Fibroblast of gingiva (primary cell): ENCODE data around the gene TRIM21.
"Not testable (repeated sequence)": the region's sequence is repeated elsewhere in the genome, so short reads cannot be mapped to it uniquely, and the experiment has no call there.

ENCODE experiments used
- DNase-seq: peaks from one replicate; pipeline ENCODE4 v3.0.0-alpha.2; 2011; ENCODE audit warnings: low read depth

TRIM21 gene

DNA sequence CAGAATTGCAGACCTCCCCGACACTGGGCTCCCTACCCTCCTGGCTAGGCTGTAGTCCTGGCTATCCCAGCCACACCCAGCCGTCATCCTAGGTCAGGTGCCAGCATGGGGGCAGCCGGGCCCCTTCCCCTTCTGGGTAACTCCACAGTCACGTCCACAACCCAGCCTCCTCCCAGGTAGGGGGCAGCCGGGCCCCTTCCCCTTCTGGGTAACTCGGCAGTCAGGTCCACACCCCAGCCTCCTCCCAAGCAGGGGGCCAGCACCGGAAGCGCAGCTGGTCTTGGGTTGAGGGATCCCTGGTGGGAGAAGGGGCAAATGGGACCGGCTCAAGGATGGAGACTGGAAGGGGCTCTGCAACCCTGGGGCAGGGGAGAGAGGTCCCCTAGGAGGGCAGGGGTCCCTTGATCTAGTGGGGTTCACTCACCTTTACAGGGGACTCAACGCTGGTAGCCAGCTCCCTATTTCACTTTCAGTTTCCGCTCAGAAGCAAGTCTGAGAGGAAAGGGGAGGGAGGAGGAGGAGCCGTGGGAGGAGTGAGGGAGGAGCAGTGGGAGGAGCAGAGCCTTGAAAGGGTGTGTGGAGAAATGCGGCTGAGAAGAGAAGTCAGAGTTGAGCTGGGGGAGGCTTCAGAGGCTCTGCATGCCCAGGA is at the start of gene TRIM21:
TSS of gene TRIM21 (minus strand) at position 494 of the 649 bp plus-strand sequence. CDS start 3,293 bp downstream, outside the sequence.
- DNase-seq: peak; percentile 77

DNA sequence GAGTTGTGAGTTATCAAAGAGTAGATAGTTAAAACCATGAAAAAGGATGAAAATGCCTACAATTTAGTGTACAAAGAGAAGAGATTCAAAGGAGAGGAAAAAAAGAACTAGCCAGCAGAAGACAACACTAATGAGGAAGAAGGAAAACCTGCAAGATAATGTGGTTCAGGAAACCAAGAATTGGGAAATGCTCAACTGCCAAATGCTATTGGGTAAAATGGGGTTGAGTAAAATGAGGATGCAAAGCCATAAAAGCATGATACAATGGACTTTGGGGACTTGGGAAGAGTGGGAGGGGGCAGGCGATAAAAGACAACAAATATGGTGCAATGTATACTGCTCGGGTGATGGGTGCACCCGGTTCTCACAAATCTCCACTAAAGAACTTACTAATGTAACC is 48.0 kb upstream of the TRIM21 start:
- DNase-seq: no peak

DNA sequence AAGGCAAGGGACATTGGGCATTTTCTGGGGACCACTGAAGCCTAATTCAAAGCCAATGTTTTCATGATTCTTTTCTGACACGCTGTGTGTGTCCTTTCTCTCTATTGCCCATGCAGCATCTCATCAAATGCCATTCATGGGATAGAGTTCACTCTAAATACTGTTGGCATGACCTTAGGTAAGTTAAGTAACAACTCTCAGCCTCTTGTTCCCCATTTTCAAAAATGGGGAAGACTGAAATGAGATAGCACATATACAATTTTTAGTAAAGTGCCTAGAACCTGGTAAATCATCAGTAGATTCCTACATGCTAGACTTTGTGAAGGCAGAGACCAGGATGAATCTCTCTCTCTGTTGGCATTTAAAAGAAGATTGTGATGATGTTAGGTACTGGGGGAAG is 42.9 kb upstream of the TRIM21 start:
- DNase-seq: no peak

DNA sequence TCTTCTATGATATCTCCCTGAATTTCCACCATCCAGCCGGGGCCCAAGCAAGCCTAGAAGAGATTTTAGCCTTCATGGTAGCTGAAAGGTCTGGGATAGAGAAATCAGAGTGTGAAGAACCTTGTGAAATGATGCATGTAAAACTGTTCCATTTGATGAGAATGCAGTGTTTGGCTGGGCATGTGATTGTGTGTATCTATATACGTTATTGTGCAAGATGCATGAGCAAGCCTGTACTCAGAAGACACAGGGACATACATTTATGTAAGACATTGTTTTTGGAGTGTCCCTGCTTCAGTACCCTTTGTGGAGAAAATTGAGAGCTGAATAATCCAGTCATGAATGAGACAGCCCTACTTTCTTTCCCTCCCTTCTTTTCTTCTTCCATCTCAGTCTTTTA is 40.4 kb upstream of the TRIM21 start:
- DNase-seq: no peak

DNA sequence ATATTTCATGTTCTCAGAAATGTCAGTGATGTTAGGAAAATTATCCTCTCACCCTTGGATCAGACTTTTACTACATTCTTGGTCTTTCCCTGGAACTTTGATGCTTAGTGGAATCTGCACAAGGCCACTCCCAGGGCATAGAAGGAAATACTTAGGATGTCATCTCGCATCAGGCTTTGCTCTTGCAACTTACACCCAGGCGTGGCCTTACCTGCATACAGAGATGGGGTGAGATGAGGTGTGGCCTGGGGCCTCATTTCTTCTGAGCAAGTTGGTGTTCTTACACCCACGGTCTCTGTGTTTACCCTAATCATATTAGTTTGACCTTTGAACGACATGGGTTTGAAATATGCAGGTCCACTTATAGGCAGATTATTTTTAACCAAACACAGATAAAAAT is 36.5 kb upstream of the TRIM21 start:
- DNase-seq: no peak

DNA sequence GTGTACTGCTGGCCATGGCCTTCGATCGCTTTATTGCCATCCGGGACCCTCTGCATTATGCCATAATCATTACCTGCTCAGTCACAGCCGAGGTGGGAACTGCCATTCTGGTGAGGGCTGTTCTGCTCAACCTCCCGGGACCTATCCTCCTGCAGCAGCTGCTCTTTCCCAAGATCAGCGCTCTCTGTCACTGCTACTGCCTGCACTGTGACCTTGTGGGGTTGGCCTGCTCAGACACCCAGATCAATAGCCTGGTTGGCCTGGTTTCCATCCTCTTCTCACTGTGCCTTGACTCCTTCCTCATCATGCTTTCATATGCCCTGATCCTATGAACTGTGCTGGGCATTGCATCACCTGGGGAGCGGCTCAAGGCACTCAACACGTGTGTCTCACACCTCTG is 24.9 kb upstream of the TRIM21 start:
- DNase-seq: no peak

DNA sequence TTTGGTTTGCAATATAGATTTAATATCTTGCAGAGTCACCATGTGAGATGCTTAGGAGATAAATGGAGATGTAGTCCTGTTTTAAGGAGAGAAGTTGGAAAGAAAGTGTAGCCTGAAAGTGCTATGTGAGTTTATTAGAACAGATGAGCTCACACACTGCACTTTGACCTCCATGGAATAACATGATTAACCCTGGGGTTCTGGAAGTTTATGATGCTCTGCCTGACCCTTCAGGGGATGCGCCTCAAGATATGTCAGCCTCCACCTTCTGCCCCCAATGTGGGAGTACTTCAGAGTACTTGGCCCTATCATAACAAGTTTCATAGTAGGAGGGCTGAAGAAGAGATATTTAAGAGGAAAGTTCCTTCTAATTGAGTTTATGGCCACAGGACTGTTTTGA is 23.3 kb upstream of the TRIM21 start:
- DNase-seq: no peak

DNA sequence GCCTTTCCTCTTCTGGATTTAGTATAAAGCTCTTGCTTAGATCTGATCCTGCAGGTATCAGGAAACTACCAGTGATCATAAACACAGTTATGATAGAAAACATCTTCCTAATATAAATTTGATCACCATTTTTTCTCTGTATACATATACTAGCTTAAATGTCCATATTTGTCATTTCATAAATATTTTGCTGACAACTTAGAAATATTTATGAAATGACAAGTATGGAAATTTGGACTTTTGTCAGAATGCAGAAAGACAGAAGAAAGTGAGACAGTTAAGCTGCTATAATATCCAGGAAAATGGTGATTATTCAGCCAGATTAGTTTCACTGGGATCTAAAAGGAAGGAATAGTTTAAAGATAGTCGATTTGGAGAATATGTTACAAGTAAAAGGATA is 22.8 kb upstream of the TRIM21 start:
- DNase-seq: no peak

DNA sequence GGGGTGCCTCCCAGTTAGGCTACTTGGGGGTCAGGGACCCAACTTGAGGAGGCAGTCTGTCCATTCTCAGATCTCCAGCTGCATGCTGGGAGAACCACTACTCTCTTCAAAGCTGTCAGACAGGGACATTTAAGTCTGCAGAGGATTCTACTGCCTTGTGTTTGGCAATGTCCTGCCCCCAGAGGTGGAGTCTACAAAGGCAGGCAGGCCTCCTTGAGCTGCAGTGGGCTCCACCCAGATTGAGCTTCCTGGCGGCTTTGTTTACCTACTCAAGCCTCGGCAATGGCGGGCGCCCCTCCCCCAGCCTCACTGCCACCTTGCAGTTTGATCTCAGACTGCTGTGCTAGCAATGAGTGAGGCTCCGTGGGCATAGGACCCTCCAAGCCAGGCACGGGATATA is 12.7 kb upstream of the TRIM21 start:
- DNase-seq: not testable (repeated sequence)

DNA sequence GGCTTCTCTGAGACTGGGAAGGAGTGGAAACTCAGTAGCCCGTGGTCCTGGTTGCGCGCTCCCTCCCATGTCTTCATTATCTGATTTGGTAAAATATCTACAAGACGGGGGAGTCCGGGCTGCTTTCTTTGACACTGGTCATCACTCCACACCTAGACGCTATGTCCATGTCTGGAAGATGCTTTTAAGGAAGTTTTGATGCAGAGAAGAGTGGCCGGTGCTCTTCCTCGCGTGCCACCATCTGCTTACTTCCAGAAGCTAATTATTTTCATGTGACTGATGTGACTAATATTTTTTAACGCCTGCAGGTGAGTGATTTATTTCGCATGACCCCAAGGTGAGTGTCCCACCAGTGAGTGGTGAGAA is 339 bp upstream of the TRIM21 start:
- DNase-seq: no peak

DNA sequence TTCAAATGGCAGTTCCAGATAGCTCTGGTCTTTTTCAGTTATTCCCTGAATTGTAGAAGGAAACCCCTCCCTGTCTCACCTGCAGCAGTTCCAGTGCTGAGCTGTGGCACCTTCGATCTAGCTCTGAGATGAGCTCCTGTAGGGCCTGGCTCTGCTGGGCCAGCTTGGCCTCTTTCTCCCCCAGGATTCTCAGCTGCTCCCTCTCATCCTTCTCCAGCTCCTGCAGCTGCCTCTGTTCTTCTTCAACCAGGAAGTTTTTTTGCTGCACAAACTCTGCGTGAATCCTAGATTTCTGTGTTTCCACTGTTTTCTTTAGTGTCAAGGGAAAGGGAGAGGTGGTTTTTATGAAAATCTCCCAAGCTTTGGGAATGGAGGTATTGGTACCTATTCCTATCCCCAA is 5.3 kb downstream of the TRIM21 start:
- no peak for DNase-seq

DNA sequence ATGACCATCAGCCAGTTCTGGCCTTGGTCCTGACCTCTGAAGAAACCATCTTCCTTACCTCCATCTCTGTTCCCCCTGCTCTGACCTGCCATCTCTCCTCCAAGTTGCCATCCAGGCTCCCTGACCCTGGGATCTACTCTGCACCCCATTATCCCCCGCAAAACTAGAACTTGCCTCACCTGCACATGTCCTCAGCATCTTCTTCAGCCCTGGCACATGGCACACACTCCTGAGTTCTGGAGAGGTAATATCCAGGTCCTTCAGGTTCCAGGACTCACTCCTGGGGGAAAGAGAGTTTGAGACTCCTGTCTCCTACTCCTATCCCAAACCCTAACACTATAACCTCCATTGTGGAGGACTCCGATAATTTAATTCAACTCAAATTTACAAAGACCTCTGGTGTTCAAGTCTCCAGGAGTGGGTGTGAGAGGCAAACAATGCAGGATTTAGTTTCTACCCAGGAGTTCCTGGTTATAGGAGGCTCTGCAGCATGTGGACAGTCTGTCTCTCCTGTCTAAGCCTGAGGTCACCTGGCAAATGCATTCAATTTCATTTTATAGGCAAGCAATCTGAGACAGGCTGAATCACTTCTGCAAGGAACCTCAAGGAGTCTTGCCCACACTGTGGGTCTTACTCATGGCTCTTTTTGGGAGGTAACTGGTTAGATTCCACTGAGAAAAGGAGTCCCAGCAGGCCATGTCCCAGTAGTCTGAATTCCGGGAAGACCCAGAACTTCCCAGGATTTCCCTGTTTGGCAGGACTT is 7.3 kb downstream of the TRIM21 start:
- no peak for DNase-seq

DNA sequence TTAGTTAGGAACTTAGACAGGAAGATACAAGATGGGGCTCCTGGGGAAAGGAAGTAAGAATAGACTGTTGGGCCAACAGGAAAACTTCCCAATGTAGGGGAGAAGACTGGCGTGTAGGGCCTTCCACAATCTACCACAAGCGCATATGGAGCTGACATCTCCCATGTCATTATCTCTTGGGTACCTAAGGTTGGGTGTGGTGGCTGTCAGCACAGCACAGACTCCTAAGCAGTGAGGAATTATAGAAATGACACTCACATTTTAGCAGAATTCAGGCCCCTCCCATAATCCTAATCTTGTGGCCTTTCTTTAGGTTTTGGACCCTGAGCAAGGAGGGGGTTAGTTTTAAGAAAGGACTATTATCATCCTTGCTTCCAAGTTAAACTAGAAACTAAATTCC is 11.6 kb downstream of the TRIM21 start:
- DNase-seq: no peak

DNA sequence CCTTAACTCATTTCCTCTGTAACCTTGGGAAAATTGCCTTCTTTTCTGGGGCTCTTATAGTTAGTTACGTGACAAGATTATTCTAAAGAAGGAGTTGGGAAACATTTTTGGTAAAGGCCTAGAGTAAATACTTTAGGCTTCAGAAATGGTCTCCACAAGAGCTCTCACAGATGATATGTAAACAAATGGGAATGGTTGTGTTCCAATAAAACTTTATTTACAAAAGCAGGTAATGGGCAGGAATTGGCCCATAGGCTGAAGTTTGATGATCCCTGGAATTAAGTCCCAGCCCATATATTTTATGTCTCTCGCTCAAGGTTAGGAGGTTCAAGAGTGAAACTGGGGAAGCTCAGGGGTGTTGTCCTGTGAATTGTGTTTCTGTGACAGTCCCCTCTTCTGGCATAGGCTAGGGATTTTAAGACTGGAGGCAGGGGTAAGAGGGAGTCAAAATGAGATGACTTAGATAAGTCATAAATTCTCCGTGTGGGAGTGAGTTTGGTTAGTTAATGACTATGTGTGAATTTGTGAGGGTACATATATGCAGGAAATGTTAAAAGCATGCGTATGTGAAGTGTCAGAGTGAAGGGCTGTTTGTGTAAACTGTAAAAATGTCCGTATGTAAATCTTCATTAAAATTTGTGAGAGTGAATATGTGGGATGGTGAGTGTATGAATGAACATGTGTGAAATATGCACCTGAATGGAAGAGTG is 17.9 kb downstream of the TRIM21 start:
- no peak for DNase-seq

DNA sequence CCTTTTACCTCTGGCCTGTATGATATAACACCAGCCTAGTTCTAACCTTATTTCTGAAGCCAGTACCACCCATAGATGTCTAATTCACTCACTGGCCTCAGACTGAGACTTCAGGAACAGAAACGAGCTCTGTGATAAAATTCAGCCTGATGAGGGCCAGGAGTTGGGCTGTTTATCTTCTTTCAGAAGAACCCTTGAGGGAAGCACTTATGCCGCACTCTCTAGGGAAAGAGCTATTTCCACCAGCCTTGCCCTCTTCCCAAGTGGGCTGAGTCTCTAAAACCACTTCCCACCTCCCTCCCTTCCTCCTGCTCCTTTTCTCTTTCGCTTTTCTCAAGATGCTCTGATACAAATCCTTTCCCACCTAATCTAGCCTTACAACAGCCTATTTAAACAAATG is 23.3 kb downstream of the TRIM21 start:
- DNase-seq: no peak

DNA sequence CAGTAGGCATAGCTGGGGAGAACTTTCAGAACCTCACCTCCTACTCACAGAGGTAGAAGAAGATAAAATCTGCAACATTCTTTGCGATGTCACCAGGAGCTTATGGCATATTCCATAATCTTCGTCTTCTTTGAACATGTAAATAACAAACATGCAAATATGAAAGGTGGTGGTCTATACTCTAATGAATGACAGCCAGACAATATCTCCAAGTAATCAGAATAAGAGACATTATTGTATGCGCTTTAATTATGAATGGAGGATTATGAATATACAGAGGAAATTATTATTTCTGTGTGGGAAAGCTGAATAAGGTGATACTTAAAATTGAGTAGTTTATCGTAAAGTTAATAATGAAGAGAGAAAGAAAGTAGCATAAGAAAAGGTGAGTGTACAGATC is 25.2 kb downstream of the TRIM21 start, which contains the start of gene OR52B4:
TSS of gene OR52B4 (minus strand) at position 101 of the 400 bp plus-strand sequence. CDS start at position 10, 91 bp downstream.
- no peak for DNase-seq

DNA sequence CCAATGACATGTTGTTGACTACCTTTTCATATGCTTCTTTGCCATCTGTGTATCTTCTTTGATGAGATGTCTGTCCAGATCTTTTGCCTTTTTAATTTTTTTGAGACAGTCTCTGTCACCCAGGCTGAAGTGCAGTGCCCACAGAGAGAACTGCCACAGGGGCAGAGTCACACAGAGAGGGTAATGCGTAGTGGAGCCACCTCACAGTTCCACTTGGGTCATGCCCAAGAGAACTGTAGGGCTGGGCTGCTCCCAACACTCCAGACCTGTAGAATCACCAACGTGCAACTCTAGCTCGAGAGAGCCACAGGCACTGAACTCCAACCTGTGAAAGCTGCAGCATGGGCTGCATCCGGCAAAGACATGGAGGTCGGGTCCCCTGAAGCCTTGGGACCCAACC is 45.4 kb downstream of the TRIM21 start:
- not testable (repeated sequence) for DNase-seq

DNA sequence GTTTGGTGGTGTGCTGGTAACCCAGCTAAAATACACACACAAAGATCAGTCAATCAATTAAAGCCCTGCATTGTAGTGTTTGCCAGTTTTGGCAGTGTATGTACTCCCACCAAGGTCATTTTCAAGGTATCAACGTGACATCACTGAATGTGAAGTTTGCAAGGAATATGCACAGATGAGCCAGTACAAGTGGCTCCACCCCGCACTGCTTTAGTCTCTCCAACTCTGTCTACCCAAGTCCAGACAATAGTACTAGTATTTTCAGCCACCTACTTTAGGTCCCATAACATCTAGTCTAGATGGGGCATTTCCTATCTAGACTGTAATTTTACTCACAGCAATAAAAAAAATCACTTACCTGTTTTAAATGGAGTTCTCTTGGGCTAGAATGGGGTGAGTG is 48.1 kb downstream of the TRIM21 start:
- not testable (repeated sequence) for DNase-seq
